ENCODE measurements around the gene SORBS2.

Gene SORBS2

DNA sequence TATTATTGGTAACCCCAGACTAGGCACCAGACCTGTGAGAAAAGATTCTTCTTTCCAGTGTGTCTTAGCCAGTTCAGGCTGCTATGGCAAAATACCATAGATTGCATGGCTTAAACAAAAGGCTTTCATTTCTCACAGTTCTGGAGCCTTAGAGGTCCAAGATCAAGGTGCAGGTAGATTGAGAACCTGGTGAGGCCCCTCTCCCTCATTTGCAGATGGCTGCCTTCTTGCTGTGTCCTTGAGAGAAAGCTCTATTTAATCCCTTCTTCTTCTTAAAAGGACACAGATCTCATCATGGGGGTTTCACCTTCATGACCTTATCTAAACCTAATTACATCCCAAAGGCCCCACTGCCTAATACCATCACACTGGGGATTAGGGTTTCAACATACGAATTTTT is 273.2 kb downstream of the SORBS2 start:
- Histone ChIP-seq H3K9ac (ENCODE audit: low read depth, low read length) (no peak overlapping the region), H3K36me3 (ENCODE audit: control insufficient read depth, insufficient read depth, low read length) (no peaks in the 10 kb centered on the region), H3K27ac (ENCODE audit: low read depth, low read length) (no peak overlapping the region), H3K27me3 (ENCODE audit: control insufficient read depth, insufficient read depth, low read length) (peaks cover 56% of the 10 kb centered on the region), H3K4me3 (ENCODE audit: low read depth, low read length) (no peak overlapping the region), H3K4me1 (ENCODE audit: control insufficient read depth, insufficient read depth, low read length) (peaks cover 19% of the 10 kb centered on the region), H3K9me3 (ENCODE audit: control insufficient read depth, insufficient read depth, low read length) (no peaks in the 10 kb centered on the region)

DNA sequence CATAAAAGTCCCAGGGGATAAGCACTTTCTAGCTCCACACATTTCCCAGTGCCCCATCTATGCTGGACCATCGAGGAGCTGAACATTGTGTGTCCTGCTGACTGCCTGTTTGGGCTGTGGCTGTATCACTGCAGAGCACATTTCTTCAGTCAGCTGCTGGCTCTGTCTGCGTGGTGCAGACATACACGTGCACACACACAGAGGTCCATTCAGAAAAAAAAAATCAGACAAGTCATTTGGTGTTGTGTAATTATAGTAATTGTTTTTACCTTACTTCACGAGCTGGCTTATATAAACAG is 275.6 kb downstream of the SORBS2 start:
- peaks cover 19% of the 10 kb centered on the region for H3K4me1 ChIP-seq (ENCODE audit: control insufficient read depth, insufficient read depth, low read length)
- H3K27ac ChIP-seq (ENCODE audit: low read depth, low read length): no peak overlapping the region
- H3K4me3 ChIP-seq (ENCODE audit: low read depth, low read length): no peak overlapping the region; the same call in 1 of the 2 replicates
- H3K9ac ChIP-seq (ENCODE audit: low read depth, low read length): no peak overlapping the region
- H3K27me3 ChIP-seq (ENCODE audit: control insufficient read depth, insufficient read depth, low read length): peaks cover 65% of the 10 kb centered on the region
- no peaks in the 10 kb centered on the region for H3K9me3 ChIP-seq (ENCODE audit: control insufficient read depth, insufficient read depth, low read length)
- no peaks in the 10 kb centered on the region for H3K36me3 ChIP-seq (ENCODE audit: control insufficient read depth, insufficient read depth, low read length)

DNA sequence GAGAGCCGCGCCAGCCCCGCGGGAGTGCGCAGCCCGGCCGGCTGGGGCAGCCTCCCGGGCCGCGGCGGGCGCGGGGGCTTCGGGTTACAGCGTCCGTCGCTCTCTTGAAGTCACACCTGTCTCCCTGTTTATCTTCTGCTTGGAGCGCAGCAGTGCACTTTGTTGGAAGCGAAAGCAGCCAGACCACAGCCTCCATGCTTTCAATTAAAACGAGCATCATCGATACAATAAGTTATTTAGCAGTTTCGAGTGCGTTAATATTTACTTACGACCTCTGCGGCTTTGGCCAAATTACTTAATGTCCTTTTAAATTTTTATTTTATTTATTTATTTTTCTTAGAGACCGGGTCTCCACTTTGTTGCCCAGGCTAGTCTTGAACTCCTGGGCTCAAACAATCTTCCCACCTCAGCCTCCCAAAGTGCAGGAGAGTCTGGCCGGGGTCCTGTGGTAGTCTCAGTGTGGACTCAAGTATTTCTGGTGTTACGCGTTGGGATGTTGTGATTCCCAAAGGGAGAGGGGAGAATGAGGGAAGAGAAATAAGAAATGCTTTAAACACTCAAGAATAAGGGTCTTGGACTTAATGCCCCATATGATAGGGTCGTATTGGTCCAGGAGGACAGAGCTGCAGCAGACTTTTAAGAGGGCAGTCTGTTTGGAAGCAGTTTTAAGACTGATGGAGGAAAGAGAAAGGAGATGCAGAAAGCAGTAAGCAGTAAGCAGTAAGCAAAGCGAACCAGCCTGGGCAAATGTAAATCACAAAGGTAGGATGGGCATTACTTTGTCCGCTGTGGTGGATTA is 276.2 kb downstream of the SORBS2 start:
- H3K27me3 ChIP-seq (ENCODE audit: control insufficient read depth, insufficient read depth, low read length): peaks cover 59% of the 10 kb centered on the region
- H3K4me3 ChIP-seq (ENCODE audit: low read depth, low read length): peak overlapping the region; percentile 77
- no peaks in the 10 kb centered on the region for H3K36me3 ChIP-seq (ENCODE audit: control insufficient read depth, insufficient read depth, low read length)
- no peak overlapping the region for H3K9ac ChIP-seq (ENCODE audit: low read depth, low read length)
- H3K27ac ChIP-seq (ENCODE audit: low read depth, low read length): no peak overlapping the region
- peaks cover 14% of the 10 kb centered on the region for H3K4me1 ChIP-seq (ENCODE audit: control insufficient read depth, insufficient read depth, low read length)
- no peaks in the 10 kb centered on the region for H3K9me3 ChIP-seq (ENCODE audit: control insufficient read depth, insufficient read depth, low read length)

All from HUES48 (cell line).